Mammary epithelial cell (primary cell): ENCODE results near the gene FRAS1.

Experiments
- CTCF ChIP-seq, 2 donors: IDR thresholded peaks in 1 of 2; conservative IDR thresholded peaks in 1 of 2; 2 replicates each; pipeline ENCODE4 v1.5.1; 2011 to 2012; ENCODE audit warnings: inconsistent platforms in 2 of 2, low read length in 2 of 2, mild to moderate bottlenecking in 2 of 2, control low read depth in 1 of 2, low read depth in 1 of 2; ENCODE audit not compliant: insufficient read depth in 1 of 2; ENCODE audit errors: extremely low read depth in 1 of 2
- EZH2 ChIP-seq: IDR thresholded peaks from 2 replicates; pipeline ENCODE4 v1.6.1; 2012; ENCODE audit warnings: low read length, inconsistent platforms, borderline replicate concordance

- TF ChIP-seq EZH2, result no peak
- TF ChIP-seq CTCF (conservative IDR thresholded peaks at IDR 0.05 in 1 of 2, IDR thresholded peaks at IDR 0.05 in 1 of 2; ENCODE audit: extremely low read depth in 1 of 2, insufficient read depth in 1 of 2, low read depth in 1 of 2, low read length in 2 of 2), result no peak
Measured at GRCh38 chr4:78154972-78155590, 98.0 kb downstream of the FRAS1 start.
